Fibroblast of the aortic adventitia (primary cell): ENCODE data around the gene GET4. TPM values are rescaled to one million over a fixed set of nuclear protein-coding genes. Genes with fewer than 3 reads are reported as not detected.

Experiments used
- DNase-seq: peaks from one replicate; pipeline ENCODE4 v3.0.0-alpha.2; 2010; ENCODE audit warnings: low read depth
- H3K4me3 ChIP-seq: 2 replicates; pipeline ENCODE4 v1.5.1; 2011; ENCODE audit warnings: low read depth, mild to moderate bottlenecking, control low read depth, low read length, moderate library complexity
- CTCF ChIP-seq: IDR thresholded peaks from 2 replicates; pipeline ENCODE4 v1.5.1; 2011; ENCODE audit warnings: mild to moderate bottlenecking, low read length, control low read depth, inconsistent platforms; ENCODE audit not compliant: insufficient read depth
- total RNA-seq: library from RNA; depleted of rRNA; stranded (reverse); fragments of >200 nt; gene quantifications from 2 replicates; pipeline ENCODE4 v1.2.3, GENCODE V29; 2012; ENCODE audit warnings: low replicate concordance

Gene GET4
- total RNA-seq, 1 donor, result 14.2 TPM

- no peak overlapping the region for H3K4me3 ChIP-seq
- DNase-seq, result no peak
- TF ChIP-seq CTCF, result no peak
Measured at GRCh38 chr7:924541-925231, 48.3 kb downstream of the GET4 start.

- H3K4me3 ChIP-seq, result no peak overlapping the region
- no peak for DNase-seq
- TF ChIP-seq CTCF, result no peak
Measured at GRCh38 chr7:925601-926000, 49.2 kb downstream of the GET4 start.

GRCh38 chr7:926061-927030, 50.0 kb downstream of the GET4 start:
- no peak overlapping the region for H3K4me3 ChIP-seq
- no peak for TF ChIP-seq CTCF
- DNase-seq, result no peak

- TF ChIP-seq CTCF, result no peak
- no peak overlapping the region for H3K4me3 ChIP-seq
Measured at GRCh38 chr7:927031-927671, 50.8 kb downstream of the GET4 start.

GRCh38 chr7:929311-929711, 53.0 kb downstream of the GET4 start:
- TF ChIP-seq CTCF, result no peak

More at GRCh38 chr7:927031-927671, 50.8 kb downstream of the GET4 start:
- no peak for DNase-seq

GRCh38 chr7:930975-931758, 54.8 kb downstream of the GET4 start:
- TF ChIP-seq CTCF, result no peak
- DNase-seq, result no peak

More at GRCh38 chr7:929311-929711, 53.0 kb downstream of the GET4 start:
- H3K4me3 ChIP-seq, result no peak overlapping the region
- no peak for DNase-seq

More at GRCh38 chr7:930975-931758, 54.8 kb downstream of the GET4 start:
- no peak overlapping the region for H3K4me3 ChIP-seq
